GM11168 (cell line): ENCODE data around the gene SULT2B1.
"Not testable (repeated sequence)": the region's sequence is repeated elsewhere in the genome, so short reads cannot be mapped to it uniquely, and the experiment has no call there.

ENCODE experiments used
- in situ Hi-C: fragments of 300-500 bp; cut with MboI; formaldehyde crosslinking; loops from one replicate; pipeline ENCODE4 v1.12.0; 2022; ENCODE audit warnings: low sequenced_read_pairs; ENCODE audit not compliant: unreplicated experiment

Gene SULT2B1

GRCh38 chr19:48551437-48552302 lies at the start of gene SULT2B1:
Gene SULT2B1, plus strand, starts transcription at chr19:48552172. Its CDS starts 81 bp downstream, at chr19:48552253.
- in situ Hi-C loops = no loop called here

- in situ Hi-C loops = loop anchor here (10.0 kb wide), 1 partner anchor 82 kb away; no protein-coding TSS in a partner anchor
Measured at GRCh38 chr19:48502350-48503018, 49.5 kb upstream of the SULT2B1 start.

GRCh38 chr19:48506138-48506733 lies 45.7 kb upstream of the SULT2B1 start:
- in situ Hi-C loops = loop anchor here (10.0 kb wide), 1 partner anchor 79 kb away; no protein-coding TSS in a partner anchor

GRCh38 chr19:48507911-48508439 lies 44.0 kb upstream of the SULT2B1 start:
- in situ Hi-C loops = loop anchor here (10.0 kb wide), 1 partner anchor 77 kb away; no protein-coding TSS in a partner anchor

- in situ Hi-C loops = loop anchor here (10.0 kb wide), 1 partner anchor 76 kb away; no protein-coding TSS in a partner anchor
Measured at GRCh38 chr19:48508729-48509411, 43.1 kb upstream of the SULT2B1 start.

- in situ Hi-C loops = loop anchor here (10.0 kb wide), 1 partner anchor 75 kb away; no protein-coding TSS in a partner anchor
Measured at GRCh38 chr19:48509467-48510194, 42.3 kb upstream of the SULT2B1 start.

GRCh38 chr19:48510421-48511268 lies 41.3 kb upstream of the SULT2B1 start:
- in situ Hi-C loops = no loop called here

GRCh38 chr19:48511321-48511731 lies 40.6 kb upstream of the SULT2B1 start:
- in situ Hi-C loops = no loop called here

GRCh38 chr19:48511800-48512503 lies 40.0 kb upstream of the SULT2B1 start, which contains the start of gene LMTK3:
Gene LMTK3, minus strand, starts transcription at chr19:48511835. Its CDS starts 259 bp downstream, at chr19:48511576.
- in situ Hi-C loops = no loop called here

- in situ Hi-C loops = no loop called here
Measured at GRCh38 chr19:48512504-48513288, 39.3 kb upstream of the SULT2B1 start.

- in situ Hi-C loops = no loop called here
Measured at GRCh38 chr19:48513289-48514122, 38.5 kb upstream of the SULT2B1 start.

- in situ Hi-C loops = no loop called here
Measured at GRCh38 chr19:48514123-48514458, 37.9 kb upstream of the SULT2B1 start.

GRCh38 chr19:48516536-48516935 lies 35.4 kb upstream of the SULT2B1 start:
- in situ Hi-C loops = no loop called here

- in situ Hi-C loops = no loop called here
Measured at GRCh38 chr19:48518207-48518606, 33.8 kb upstream of the SULT2B1 start.

- in situ Hi-C loops = not testable (repeated sequence)
Measured at GRCh38 chr19:48519426-48519825, 32.5 kb upstream of the SULT2B1 start.

- in situ Hi-C loops = no loop called here
Measured at GRCh38 chr19:48520134-48520533, 31.8 kb upstream of the SULT2B1 start.
